HG02884 (cell line): ENCODE results near the gene RASGRP4.
"Not testable (repeated sequence)": the region's sequence is repeated elsewhere in the genome, so short reads cannot be mapped to it uniquely, and the experiment has no call there.

Source experiments
- ATAC-seq: cut with Tn5 transposase; IDR thresholded peaks from one replicate; pipeline ENCODE4 v1.9.1; 2021; ENCODE audit warnings: mild to moderate bottlenecking, moderate library complexity; ENCODE audit not compliant: unreplicated experiment

The RASGRP4 gene

GRCh38 chr19:38375098-38375493 is 50.9 kb downstream of the RASGRP4 start:
- no peak for ATAC-seq

GRCh38 chr19:38374332-38375097 is 51.5 kb downstream of the RASGRP4 start, which contains the start of gene PSMD8:
TSS of gene PSMD8 (plus strand) at chr19:38374571. CDS start at chr19:38374602, 31 bp downstream.
- peak; percentile 89 for ATAC-seq

GRCh38 chr19:38373907-38374331 is 52.1 kb downstream of the RASGRP4 start:
- ATAC-seq: no peak

- no peak for ATAC-seq
Observed at GRCh38 chr19:38371081-38371480, 54.9 kb downstream of the RASGRP4 start.

GRCh38 chr19:38370299-38370698 is 55.7 kb downstream of the RASGRP4 start:
- ATAC-seq: no peak

- no peak for ATAC-seq
Observed at GRCh38 chr19:38369584-38369983, 56.4 kb downstream of the RASGRP4 start.

- ATAC-seq: no peak
Observed at GRCh38 chr19:38367041-38367440, 59.0 kb downstream of the RASGRP4 start.

GRCh38 chr19:38362946-38363688 is 62.9 kb downstream of the RASGRP4 start:
- not testable (repeated sequence) for ATAC-seq

GRCh38 chr19:38362076-38362945 is 63.7 kb downstream of the RASGRP4 start:
- peak; percentile 33 for ATAC-seq

- peak; percentile 48 for ATAC-seq
Observed at GRCh38 chr19:38361633-38362075, 64.4 kb downstream of the RASGRP4 start.

GRCh38 chr19:38360839-38361631 is 65.0 kb downstream of the RASGRP4 start:
- ATAC-seq: no peak

GRCh38 chr19:38360351-38360750 is 65.7 kb downstream of the RASGRP4 start:
- ATAC-seq: no peak

- no peak for ATAC-seq
Observed at GRCh38 chr19:38359242-38360021, 66.6 kb downstream of the RASGRP4 start.
